Stomach (tissue), 4 donors: ENCODE results near the gene COG6.

Experiments
- CTCF ChIP-seq, 7 experiments: fragments of 450-650 bp in 4 of 7; fragments of 200-600 bp in 3 of 7; sonication (generic) in 3 of 7; IDR thresholded peaks; one replicate each; pipeline ENCODE4 v1.5.1; 2016 to 2019; ENCODE audit warnings: antibody characterized with exemption in 7 of 7, control low read depth in 2 of 7, mild to moderate bottlenecking in 1 of 7
- EP300 ChIP-seq: sonication (generic); formaldehyde crosslinking; IDR thresholded peaks from one replicate; pipeline ENCODE4 v1.6.1; 2017; ENCODE audit warnings: antibody characterized with exemption
- POLR2A ChIP-seq, 4 donors: fragments of 450-650 bp; IDR thresholded peaks; one replicate each; pipeline ENCODE4 v1.6.1; 2016; ENCODE audit warnings: antibody characterized with exemption in 4 of 4, control low read depth in 2 of 4, mild to moderate bottlenecking in 1 of 4, moderate library complexity in 1 of 4
- POLR2AphosphoS5 ChIP-seq, 3 donors: sonication (generic); formaldehyde crosslinking; IDR thresholded peaks; one replicate each; pipeline ENCODE4 v1.6.1; 2016; ENCODE audit warnings: antibody characterized with exemption in 3 of 3

GRCh38 chr13:39767791-39768517 is 112.5 kb downstream of the COG6 start:
- TF ChIP-seq CTCF (IDR thresholded peaks at IDR 0.05) (no peak), POLR2A (IDR thresholded peaks at IDR 0.05) (no peak), EP300 (no peak), POLR2AphosphoS5 (IDR thresholded peaks at IDR 0.05) (no peak)
